ENCODE measurements around the gene APOBEC4.
"Not testable (repeated sequence)": the region's sequence is repeated elsewhere in the genome, so short reads cannot be mapped to it uniquely, and the experiment has no call there.

The APOBEC4 gene

GRCh38 chr1:183685112-183685713, 32.1 kb upstream of the APOBEC4 start:
- no peaks in the 10 kb centered on the region for H3K9me3 Mint-ChIP-seq
- no peaks in the 10 kb centered on the region for H3K4me1 Mint-ChIP-seq (ENCODE audit: low read depth)
- no peak overlapping the region for H3K4me3 Mint-ChIP-seq
- H3K27ac Mint-ChIP-seq, result no peak overlapping the region
- H3K27me3 Mint-ChIP-seq (ENCODE audit: low read depth), result peaks cover 27% of the 10 kb centered on the region
- no peaks in the 10 kb centered on the region for H3K36me3 Mint-ChIP-seq (ENCODE audit: low read depth)
- DNase-seq (ENCODE audit: low spot score), result no peak

- peaks cover 38% of the 10 kb centered on the region for H3K27me3 Mint-ChIP-seq (ENCODE audit: low read depth)
- not testable (repeated sequence) for H3K4me1 Mint-ChIP-seq (ENCODE audit: low read depth); H3K9me3 Mint-ChIP-seq; H3K36me3 Mint-ChIP-seq (ENCODE audit: low read depth); DNase-seq (ENCODE audit: low spot score); H3K4me3 Mint-ChIP-seq; H3K27ac Mint-ChIP-seq
Observed at GRCh38 chr1:183679363-183679762, 26.2 kb upstream of the APOBEC4 start.

- Mint-ChIP-seq H3K9me3 (no peaks in the 10 kb centered on the region), H3K4me3 (no peak overlapping the region), H3K4me1 (ENCODE audit: low read depth) (no peaks in the 10 kb centered on the region), H3K36me3 (ENCODE audit: low read depth) (no peaks in the 10 kb centered on the region), H3K27ac (no peak overlapping the region), H3K27me3 (ENCODE audit: low read depth) (peaks cover 38% of the 10 kb centered on the region)
- no peak for DNase-seq (ENCODE audit: low spot score)
Observed at GRCh38 chr1:183678819-183679218, 25.7 kb upstream of the APOBEC4 start.

- Mint-ChIP-seq H3K9me3 (no peaks in the 10 kb centered on the region), H3K27ac (no peak overlapping the region), H3K36me3 (ENCODE audit: low read depth) (no peaks in the 10 kb centered on the region), H3K27me3 (ENCODE audit: low read depth) (peaks cover 33% of the 10 kb centered on the region), H3K4me1 (ENCODE audit: low read depth) (no peaks in the 10 kb centered on the region), H3K4me3 (no peak overlapping the region)
- no peak for DNase-seq (ENCODE audit: low spot score)
Observed at GRCh38 chr1:183676586-183677189, 23.6 kb upstream of the APOBEC4 start.

- H3K4me3 Mint-ChIP-seq, result no peak overlapping the region
- H3K27ac Mint-ChIP-seq, result no peak overlapping the region
- H3K36me3 Mint-ChIP-seq (ENCODE audit: low read depth), result no peaks in the 10 kb centered on the region
- H3K27me3 Mint-ChIP-seq (ENCODE audit: low read depth), result peaks cover 31% of the 10 kb centered on the region
- DNase-seq (ENCODE audit: low spot score), result no peak
- H3K4me1 Mint-ChIP-seq (ENCODE audit: low read depth), result no peaks in the 10 kb centered on the region
- H3K9me3 Mint-ChIP-seq, result no peaks in the 10 kb centered on the region
Observed at GRCh38 chr1:183675883-183676585, 22.9 kb upstream of the APOBEC4 start.

GRCh38 chr1:183675381-183675780, 22.3 kb upstream of the APOBEC4 start:
- H3K27me3 Mint-ChIP-seq (ENCODE audit: low read depth), result peaks cover 33% of the 10 kb centered on the region
- DNase-seq (ENCODE audit: low spot score), result no peak
- H3K4me1 Mint-ChIP-seq (ENCODE audit: low read depth), result no peaks in the 10 kb centered on the region
- peaks cover 4% of the 10 kb centered on the region for H3K9me3 Mint-ChIP-seq
- H3K27ac Mint-ChIP-seq, result no peak overlapping the region
- no peak overlapping the region for H3K4me3 Mint-ChIP-seq
- no peaks in the 10 kb centered on the region for H3K36me3 Mint-ChIP-seq (ENCODE audit: low read depth)

- Mint-ChIP-seq H3K9me3 (peaks cover 4% of the 10 kb centered on the region), H3K4me3 (no peak overlapping the region), H3K27ac (no peak overlapping the region), H3K36me3 (ENCODE audit: low read depth) (no peaks in the 10 kb centered on the region), H3K27me3 (ENCODE audit: low read depth) (peaks cover 33% of the 10 kb centered on the region), H3K4me1 (ENCODE audit: low read depth) (no peaks in the 10 kb centered on the region)
- no peak for DNase-seq (ENCODE audit: low spot score)
Observed at GRCh38 chr1:183674886-183675285, 21.8 kb upstream of the APOBEC4 start.

GRCh38 chr1:183674339-183674738, 21.2 kb upstream of the APOBEC4 start:
- Mint-ChIP-seq H3K4me3 (no peak overlapping the region), H3K9me3 (peaks cover 4% of the 10 kb centered on the region), H3K4me1 (ENCODE audit: low read depth) (no peaks in the 10 kb centered on the region), H3K27me3 (ENCODE audit: low read depth) (peaks cover 34% of the 10 kb centered on the region), H3K36me3 (ENCODE audit: low read depth) (no peaks in the 10 kb centered on the region), H3K27ac (no peak overlapping the region)
- DNase-seq (ENCODE audit: low spot score), result no peak

GRCh38 chr1:183673605-183674323, 20.6 kb upstream of the APOBEC4 start:
- peaks cover 4% of the 10 kb centered on the region for H3K9me3 Mint-ChIP-seq

GRCh38 chr1:183670169-183670568, 17.1 kb upstream of the APOBEC4 start:
- Mint-ChIP-seq H3K36me3 (ENCODE audit: low read depth) (no peaks in the 10 kb centered on the region), H3K4me1 (ENCODE audit: low read depth) (no peaks in the 10 kb centered on the region), H3K27ac (no peak overlapping the region)

More at GRCh38 chr1:183673605-183674323, 20.6 kb upstream of the APOBEC4 start:
- Mint-ChIP-seq H3K4me3 (no peak overlapping the region), H3K4me1 (ENCODE audit: low read depth) (no peaks in the 10 kb centered on the region), H3K36me3 (ENCODE audit: low read depth) (no peaks in the 10 kb centered on the region), H3K27me3 (ENCODE audit: low read depth) (peaks cover 36% of the 10 kb centered on the region), H3K27ac (no peak overlapping the region)
- DNase-seq (ENCODE audit: low spot score), result no peak

GRCh38 chr1:183656355-183656754, 3.2 kb upstream of the APOBEC4 start:
- H3K27ac Mint-ChIP-seq, result no peak overlapping the region
- H3K36me3 Mint-ChIP-seq (ENCODE audit: low read depth), result no peaks in the 10 kb centered on the region
- no peaks in the 10 kb centered on the region for H3K9me3 Mint-ChIP-seq
- peaks cover 31% of the 10 kb centered on the region for H3K4me1 Mint-ChIP-seq (ENCODE audit: low read depth)
- DNase-seq (ENCODE audit: low spot score), result no peak
- H3K27me3 Mint-ChIP-seq (ENCODE audit: low read depth), result peaks cover 12% of the 10 kb centered on the region
- H3K4me3 Mint-ChIP-seq, result no peak overlapping the region

More at GRCh38 chr1:183670169-183670568, 17.1 kb upstream of the APOBEC4 start:
- peaks cover 25% of the 10 kb centered on the region for H3K27me3 Mint-ChIP-seq (ENCODE audit: low read depth)
- no peak overlapping the region for H3K4me3 Mint-ChIP-seq
- DNase-seq (ENCODE audit: low spot score), result no peak
- H3K9me3 Mint-ChIP-seq, result peaks cover 4% of the 10 kb centered on the region

GRCh38 chr1:183655562-183656075, 2.5 kb upstream of the APOBEC4 start:
- no peak overlapping the region for H3K27ac Mint-ChIP-seq
- H3K27me3 Mint-ChIP-seq (ENCODE audit: low read depth), result peaks cover 8% of the 10 kb centered on the region
- no peak overlapping the region for H3K4me3 Mint-ChIP-seq
- H3K36me3 Mint-ChIP-seq (ENCODE audit: low read depth), result no peaks in the 10 kb centered on the region
- peak; percentile 41 for DNase-seq (ENCODE audit: low spot score)
- H3K4me1 Mint-ChIP-seq (ENCODE audit: low read depth), result peaks cover 36% of the 10 kb centered on the region
- H3K9me3 Mint-ChIP-seq, result no peaks in the 10 kb centered on the region

GRCh38 chr1:183654706-183655105, 1.6 kb upstream of the APOBEC4 start:
- peaks cover 2% of the 10 kb centered on the region for H3K27me3 Mint-ChIP-seq (ENCODE audit: low read depth)
- no peak overlapping the region for H3K27ac Mint-ChIP-seq
- no peaks in the 10 kb centered on the region for H3K9me3 Mint-ChIP-seq
- H3K4me1 Mint-ChIP-seq (ENCODE audit: low read depth), result peaks cover 36% of the 10 kb centered on the region
- no peaks in the 10 kb centered on the region for H3K36me3 Mint-ChIP-seq (ENCODE audit: low read depth)
- no peak overlapping the region for H3K4me3 Mint-ChIP-seq
- no peak for DNase-seq (ENCODE audit: low spot score)
